DOHH2 (cell line): ENCODE measurements around the gene LTBR.

Experiments used
- EZH2phosphoT487 ChIP-seq: fragments of 200-600 bp; sonication (generic); IDR thresholded peaks from 2 replicates; pipeline ENCODE4 v1.6.1; 2017; ENCODE audit warnings: borderline replicate concordance, mild to moderate bottlenecking, antibody characterized with exemption, low read length, moderate library complexity, mixed read lengths
- TF ChIP-seq, protein P1 (sequence below): fragments of 200-600 bp; sonication (generic); IDR thresholded peaks from one replicate; pipeline ENCODE4 v1.5.1; 2014; ENCODE audit warnings: antibody characterized with exemption, mild to moderate bottlenecking, low read depth, low read length; ENCODE audit not compliant: poor library complexity, severe bottlenecking

DNA sequence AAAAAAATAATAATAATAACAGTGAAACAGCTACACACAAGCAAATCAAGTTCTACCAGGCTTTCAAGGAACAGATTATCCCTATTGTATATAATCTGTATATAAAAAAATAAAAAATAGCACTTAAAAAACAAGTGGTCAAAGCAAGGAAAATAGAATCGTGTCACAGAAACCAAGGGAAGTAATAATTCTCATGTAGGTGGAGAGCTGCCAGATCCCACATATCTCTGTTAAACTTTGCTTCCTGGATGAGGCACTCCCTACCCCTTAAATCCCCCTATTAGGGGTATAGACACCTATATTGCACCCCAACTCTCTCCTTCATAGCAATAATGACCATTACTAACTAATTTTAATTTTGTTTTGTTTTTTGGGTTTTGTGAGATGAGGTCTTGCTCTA is 56.4 kb downstream of the LTBR start:
- TF ChIP-seq, protein P1, sequence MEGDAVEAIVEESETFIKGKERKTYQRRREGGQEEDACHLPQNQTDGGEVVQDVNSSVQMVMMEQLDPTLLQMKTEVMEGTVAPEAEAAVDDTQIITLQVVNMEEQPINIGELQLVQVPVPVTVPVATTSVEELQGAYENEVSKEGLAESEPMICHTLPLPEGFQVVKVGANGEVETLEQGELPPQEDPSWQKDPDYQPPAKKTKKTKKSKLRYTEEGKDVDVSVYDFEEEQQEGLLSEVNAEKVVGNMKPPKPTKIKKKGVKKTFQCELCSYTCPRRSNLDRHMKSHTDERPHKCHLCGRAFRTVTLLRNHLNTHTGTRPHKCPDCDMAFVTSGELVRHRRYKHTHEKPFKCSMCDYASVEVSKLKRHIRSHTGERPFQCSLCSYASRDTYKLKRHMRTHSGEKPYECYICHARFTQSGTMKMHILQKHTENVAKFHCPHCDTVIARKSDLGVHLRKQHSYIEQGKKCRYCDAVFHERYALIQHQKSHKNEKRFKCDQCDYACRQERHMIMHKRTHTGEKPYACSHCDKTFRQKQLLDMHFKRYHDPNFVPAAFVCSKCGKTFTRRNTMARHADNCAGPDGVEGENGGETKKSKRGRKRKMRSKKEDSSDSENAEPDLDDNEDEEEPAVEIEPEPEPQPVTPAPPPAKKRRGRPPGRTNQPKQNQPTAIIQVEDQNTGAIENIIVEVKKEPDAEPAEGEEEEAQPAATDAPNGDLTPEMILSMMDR: no peak
- TF ChIP-seq EZH2phosphoT487: no peak
